Measurements from ENCODE around the gene KANSL3.
A peak's percentile ranks its signal among the peaks of the same experiment; 100 is the strongest.

KANSL3 gene

DNA sequence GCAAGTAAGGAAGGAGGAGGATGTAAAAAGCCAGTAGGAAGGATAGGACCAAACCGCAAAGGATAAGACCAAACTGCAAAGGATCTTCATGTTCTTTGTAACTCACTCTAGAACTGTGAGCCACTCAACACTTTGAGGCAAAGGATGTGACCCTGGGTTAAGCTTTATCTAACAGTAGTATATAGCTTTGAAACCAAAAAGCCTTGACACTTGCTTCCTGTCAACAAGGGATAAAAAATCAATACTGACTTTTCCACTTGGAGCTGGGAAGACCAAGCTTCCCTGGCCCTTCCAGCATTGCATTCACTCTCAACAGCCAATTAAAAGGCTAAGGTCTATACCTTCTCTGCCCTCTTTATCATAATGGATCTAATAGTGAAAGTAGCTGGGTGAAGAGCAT is 22.0 kb downstream of the KANSL3 start:
- in situ Hi-C loops (cut with HindIII; ENCODE audit: low sequenced_read_pairs) = no loop called here
- TF ChIP-seq, protein P1, sequence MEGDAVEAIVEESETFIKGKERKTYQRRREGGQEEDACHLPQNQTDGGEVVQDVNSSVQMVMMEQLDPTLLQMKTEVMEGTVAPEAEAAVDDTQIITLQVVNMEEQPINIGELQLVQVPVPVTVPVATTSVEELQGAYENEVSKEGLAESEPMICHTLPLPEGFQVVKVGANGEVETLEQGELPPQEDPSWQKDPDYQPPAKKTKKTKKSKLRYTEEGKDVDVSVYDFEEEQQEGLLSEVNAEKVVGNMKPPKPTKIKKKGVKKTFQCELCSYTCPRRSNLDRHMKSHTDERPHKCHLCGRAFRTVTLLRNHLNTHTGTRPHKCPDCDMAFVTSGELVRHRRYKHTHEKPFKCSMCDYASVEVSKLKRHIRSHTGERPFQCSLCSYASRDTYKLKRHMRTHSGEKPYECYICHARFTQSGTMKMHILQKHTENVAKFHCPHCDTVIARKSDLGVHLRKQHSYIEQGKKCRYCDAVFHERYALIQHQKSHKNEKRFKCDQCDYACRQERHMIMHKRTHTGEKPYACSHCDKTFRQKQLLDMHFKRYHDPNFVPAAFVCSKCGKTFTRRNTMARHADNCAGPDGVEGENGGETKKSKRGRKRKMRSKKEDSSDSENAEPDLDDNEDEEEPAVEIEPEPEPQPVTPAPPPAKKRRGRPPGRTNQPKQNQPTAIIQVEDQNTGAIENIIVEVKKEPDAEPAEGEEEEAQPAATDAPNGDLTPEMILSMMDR (IDR thresholded peaks at IDR 0.05; ENCODE audit: low read depth, low read length, missing control alignments) = no peak
- H3K4me3 ChIP-seq (ENCODE audit: low read depth, low read length) = no peak overlapping the region
- no peak for DNase-seq (ENCODE audit: low read depth)

DNA sequence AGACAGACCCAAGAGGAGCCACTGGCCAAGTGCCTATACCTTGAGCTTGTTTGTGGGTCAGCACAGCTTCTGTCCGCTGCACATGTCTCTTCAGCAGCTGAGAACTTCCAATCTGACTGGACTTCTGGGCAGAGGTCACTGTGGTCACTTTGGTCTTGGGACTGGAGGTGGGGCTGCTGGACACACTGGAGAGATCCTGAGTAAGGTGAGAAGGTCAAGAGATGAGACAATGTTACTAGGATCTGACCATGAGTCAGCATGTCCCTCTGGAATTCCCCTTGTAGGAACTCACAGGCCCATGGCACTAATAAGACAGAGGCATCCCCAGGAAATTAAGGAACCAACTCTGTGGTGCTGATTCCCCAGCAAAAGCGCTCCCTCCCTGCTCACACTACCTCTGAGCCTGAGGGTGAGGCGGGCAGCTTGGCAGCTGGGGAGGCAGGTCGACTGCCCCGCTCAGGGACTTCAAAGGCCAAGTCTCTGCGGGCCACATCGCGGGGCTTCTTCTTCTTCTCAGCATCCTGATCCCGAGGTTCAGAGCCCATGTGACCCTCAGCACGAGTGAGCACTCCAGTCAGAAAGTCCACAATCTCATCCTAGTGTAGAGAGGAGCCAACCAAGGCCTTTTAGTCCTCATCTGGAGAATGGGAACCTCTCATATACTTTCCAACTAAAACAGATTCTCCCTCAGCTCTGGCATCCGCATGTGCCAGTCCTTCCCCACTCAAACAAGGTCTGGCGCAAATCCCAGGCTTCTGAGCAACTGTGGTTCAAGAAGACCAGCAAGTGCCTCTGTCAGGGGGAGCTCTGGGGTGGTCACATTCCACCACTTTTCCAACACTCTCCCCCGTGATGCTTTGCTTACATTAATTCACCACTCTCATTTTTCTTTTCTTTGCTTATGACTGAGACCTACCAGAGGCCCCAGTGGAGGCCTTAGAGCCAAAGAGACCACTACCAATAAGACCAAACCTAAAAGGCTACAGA is 29.4 kb downstream of the KANSL3 start:
- peak; percentile 44 for DNase-seq (ENCODE audit: low read depth)
- in situ Hi-C loops (cut with HindIII; ENCODE audit: low sequenced_read_pairs) = no loop called here
- TF ChIP-seq, protein P1 (IDR thresholded peaks at IDR 0.05; ENCODE audit: low read depth, low read length, missing control alignments) = no peak
- no peak overlapping the region for H3K4me3 ChIP-seq (ENCODE audit: low read depth, low read length)

DNA sequence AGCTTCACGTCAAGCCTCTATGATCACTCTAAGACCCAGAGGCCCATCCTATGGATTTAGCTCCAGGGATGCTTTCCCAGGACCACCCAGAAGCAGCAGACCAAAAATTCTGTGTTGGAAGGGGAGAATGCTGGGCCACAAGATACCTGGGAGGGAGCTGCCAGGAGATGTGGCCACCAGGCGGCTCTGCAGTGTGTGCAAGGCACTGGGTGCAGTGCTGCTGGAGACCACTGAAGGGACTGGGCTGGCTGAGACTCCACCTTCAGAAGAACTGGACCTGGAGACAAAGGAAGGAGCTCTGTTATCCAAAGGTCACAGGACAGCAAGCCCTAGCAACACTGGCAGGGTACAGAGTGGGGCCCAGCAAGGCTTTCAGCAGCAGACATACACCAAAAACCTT is 34.0 kb downstream of the KANSL3 start:
- TF ChIP-seq, protein P1 (IDR thresholded peaks at IDR 0.05; ENCODE audit: low read depth, low read length, missing control alignments) = no peak
- H3K4me3 ChIP-seq (ENCODE audit: low read depth, low read length) = no peak overlapping the region
- no peak for DNase-seq (ENCODE audit: low read depth)
- in situ Hi-C loops (cut with HindIII; ENCODE audit: low sequenced_read_pairs) = no loop called here

DNA sequence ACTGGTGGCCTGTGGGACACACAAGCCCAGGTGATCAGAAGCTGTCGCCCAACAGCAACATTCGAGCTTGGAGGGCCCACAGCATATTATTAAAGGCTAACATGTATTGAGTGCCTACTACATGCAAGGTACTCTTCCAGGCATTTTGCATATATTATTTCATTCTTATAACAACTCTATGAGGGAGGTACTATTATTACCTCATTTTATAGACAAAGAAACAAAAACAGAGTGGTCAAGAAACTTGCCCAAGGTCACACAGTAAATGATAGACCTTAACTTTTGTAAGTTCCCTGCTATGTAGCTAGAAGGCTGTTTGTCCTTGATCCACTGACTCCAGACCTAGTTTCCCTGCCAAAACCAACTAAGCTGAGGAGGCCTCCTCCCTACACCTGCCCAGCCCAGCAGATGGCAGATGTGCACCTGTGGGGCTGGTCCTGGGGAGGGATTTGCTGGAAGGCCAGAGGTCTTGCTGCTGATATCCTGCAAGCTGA is 35.7 kb downstream of the KANSL3 start:
- TF ChIP-seq, protein P1 (IDR thresholded peaks at IDR 0.05; ENCODE audit: low read depth, low read length, missing control alignments) = no peak
- in situ Hi-C loops (cut with HindIII; ENCODE audit: low sequenced_read_pairs) = no loop called here
- no peak for DNase-seq (ENCODE audit: low read depth)
- H3K4me3 ChIP-seq (ENCODE audit: low read depth, low read length) = no peak overlapping the region

DNA sequence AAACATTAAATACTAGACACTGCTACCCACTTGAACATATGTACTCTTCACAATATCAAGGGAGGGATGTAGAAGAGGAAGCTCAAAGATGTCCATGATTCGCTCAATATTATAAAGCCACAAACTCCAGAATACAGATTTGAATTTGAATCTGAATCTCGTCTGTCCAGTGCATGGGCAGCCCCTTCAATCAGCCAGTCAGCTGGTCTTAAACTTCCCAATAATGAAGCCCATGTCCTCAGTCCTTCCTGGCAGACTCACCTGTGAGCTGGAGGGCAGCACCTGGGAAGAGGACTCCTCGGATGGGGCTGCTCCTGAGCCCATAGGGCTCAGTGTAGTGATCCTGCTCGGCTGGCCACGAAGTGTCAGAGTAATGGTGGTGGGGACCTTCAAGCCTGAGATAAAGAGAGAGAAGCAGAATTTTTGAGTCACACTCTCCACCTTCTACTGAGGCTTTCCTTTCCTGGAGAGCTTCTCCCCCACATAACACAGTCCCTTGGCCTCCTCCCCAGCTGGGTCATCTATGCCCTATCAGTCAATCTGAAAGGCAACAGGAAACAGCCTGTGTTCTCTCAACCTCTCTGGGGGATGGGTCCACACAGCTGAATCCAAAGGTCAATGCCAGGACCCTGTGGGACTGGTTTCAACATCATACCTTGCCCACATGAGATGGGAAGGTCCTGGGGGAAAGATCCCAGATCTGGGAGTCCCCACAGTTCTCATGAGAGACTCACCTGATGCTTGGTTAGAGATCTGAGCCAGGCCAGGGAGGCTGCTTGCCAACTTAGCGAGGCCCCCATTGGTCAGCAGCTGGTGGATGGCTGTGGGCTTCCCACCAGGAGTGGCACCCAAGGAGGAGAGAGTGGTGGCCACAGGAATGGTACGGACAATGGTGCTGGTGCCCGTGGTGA is 36.5 kb downstream of the KANSL3 start:
- in situ Hi-C loops (cut with HindIII; ENCODE audit: low sequenced_read_pairs) = no loop called here
- TF ChIP-seq, protein P1 (IDR thresholded peaks at IDR 0.05; ENCODE audit: low read depth, low read length, missing control alignments) = no peak
- H3K4me3 ChIP-seq (ENCODE audit: low read depth, low read length) = no peak overlapping the region
- no peak for DNase-seq (ENCODE audit: low read depth)

DNA sequence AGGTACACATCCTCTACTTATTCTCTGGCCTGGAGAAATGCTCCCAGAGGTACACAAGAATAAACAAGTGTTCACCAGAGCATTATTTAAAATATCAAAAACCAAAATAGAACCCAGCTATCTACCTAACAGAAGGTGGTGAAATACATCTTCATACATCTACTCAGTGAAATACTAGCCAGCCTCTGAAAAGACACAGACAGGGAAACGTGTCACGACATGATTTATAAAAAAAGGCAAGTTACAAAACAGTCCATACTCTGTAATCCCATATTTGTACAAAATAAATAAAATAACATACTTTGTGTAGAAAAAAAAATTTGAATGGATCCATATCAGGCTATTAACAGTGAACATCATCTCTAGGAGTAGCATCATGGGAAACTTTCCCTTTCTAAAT is 38.2 kb downstream of the KANSL3 start:
- no peak for DNase-seq (ENCODE audit: low read depth)
- in situ Hi-C loops (cut with HindIII; ENCODE audit: low sequenced_read_pairs) = no loop called here
- TF ChIP-seq, protein P1 (IDR thresholded peaks at IDR 0.05; ENCODE audit: low read depth, low read length, missing control alignments) = no peak
- no peak overlapping the region for H3K4me3 ChIP-seq (ENCODE audit: low read depth, low read length)
